ENCODE results near the gene ADAP1.

DNA sequence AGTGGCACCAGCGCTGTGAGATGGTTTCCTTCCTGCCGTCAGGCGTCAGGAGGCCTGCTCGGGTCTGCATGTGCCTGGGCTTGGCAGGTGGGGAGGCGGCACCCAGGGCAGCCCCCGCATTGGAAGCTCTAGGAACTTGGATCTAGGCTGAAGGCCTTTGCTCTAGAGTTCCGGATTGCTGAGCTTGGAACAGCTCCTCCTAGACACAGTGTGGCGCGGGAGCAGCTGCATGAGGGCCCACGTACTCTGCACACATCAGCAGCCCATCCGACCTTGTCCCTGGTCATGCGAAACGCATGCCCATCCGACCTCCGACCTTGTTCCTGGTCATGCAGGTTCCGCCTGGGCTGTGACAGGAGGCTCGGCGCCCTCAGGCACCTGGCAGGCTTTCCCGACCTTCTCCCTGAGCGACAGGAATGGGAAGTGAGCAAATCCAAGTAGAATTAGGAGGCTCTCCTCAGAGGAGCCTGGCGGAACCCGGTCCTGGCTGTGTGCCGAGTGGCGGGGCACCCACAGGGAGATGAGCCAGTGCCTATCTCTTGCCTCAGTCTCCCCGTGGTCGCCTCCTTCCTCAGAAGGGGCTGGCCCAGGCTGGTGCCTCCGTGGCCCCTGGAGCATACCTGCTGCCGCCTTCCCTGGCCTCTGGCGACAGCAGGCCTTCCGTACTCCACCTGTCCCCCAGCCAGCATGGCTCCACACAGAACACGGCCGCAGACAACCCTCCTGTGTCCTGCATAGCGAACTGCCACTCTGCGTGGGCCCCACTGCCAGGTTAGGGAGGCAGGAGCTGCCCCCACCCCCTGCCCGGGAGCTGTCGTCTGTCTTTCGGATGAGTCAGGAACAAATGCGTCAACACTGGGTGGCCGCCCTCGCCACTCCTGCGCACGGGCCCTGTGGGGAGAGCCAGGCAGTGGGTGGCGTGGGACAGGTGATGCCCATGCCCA is 66.1 kb downstream of the ADAP1 start:
- TF ChIP-seq RXRA (IDR thresholded peaks at IDR 0.05; ENCODE audit: insufficient read depth, low read depth, low read length) (no peak), GABPA (IDR thresholded peaks at IDR 0.05; ENCODE audit: borderline replicate concordance, insufficient read depth, low read length) (no peak), EZH2 (IDR thresholded peaks at IDR 0.05; ENCODE audit: low read depth, low read length, severe bottlenecking) (no peak), POLR2A (IDR thresholded peaks at IDR 0.05; ENCODE audit: control extremely low read depth in 1 of 2, low read depth in 2 of 2, low read length in 2 of 2) (no peak), BRCA1 (IDR thresholded peaks at IDR 0.05; ENCODE audit: low read depth, low read length) (no peak), HDAC2 (IDR thresholded peaks at IDR 0.05; ENCODE audit: borderline replicate concordance in 1 of 2, low read depth in 2 of 2, low read length in 2 of 2) (no peak), POLR2AphosphoS5 (IDR thresholded peaks at IDR 0.05; ENCODE audit: low read depth, low read length) (no peak), NRF1 (IDR thresholded peaks at IDR 0.05; ENCODE audit: low read depth, low read length) (no peak)
- TF ChIP-seq, protein P1, sequence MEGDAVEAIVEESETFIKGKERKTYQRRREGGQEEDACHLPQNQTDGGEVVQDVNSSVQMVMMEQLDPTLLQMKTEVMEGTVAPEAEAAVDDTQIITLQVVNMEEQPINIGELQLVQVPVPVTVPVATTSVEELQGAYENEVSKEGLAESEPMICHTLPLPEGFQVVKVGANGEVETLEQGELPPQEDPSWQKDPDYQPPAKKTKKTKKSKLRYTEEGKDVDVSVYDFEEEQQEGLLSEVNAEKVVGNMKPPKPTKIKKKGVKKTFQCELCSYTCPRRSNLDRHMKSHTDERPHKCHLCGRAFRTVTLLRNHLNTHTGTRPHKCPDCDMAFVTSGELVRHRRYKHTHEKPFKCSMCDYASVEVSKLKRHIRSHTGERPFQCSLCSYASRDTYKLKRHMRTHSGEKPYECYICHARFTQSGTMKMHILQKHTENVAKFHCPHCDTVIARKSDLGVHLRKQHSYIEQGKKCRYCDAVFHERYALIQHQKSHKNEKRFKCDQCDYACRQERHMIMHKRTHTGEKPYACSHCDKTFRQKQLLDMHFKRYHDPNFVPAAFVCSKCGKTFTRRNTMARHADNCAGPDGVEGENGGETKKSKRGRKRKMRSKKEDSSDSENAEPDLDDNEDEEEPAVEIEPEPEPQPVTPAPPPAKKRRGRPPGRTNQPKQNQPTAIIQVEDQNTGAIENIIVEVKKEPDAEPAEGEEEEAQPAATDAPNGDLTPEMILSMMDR (IDR thresholded peaks at IDR 0.05; ENCODE audit: control extremely low read depth in 1 of 3, insufficient read depth in 1 of 3, low read depth in 1 of 3, low read length in 3 of 3): no peak
